Measurements from ENCODE around the gene RHCE.

DNA sequence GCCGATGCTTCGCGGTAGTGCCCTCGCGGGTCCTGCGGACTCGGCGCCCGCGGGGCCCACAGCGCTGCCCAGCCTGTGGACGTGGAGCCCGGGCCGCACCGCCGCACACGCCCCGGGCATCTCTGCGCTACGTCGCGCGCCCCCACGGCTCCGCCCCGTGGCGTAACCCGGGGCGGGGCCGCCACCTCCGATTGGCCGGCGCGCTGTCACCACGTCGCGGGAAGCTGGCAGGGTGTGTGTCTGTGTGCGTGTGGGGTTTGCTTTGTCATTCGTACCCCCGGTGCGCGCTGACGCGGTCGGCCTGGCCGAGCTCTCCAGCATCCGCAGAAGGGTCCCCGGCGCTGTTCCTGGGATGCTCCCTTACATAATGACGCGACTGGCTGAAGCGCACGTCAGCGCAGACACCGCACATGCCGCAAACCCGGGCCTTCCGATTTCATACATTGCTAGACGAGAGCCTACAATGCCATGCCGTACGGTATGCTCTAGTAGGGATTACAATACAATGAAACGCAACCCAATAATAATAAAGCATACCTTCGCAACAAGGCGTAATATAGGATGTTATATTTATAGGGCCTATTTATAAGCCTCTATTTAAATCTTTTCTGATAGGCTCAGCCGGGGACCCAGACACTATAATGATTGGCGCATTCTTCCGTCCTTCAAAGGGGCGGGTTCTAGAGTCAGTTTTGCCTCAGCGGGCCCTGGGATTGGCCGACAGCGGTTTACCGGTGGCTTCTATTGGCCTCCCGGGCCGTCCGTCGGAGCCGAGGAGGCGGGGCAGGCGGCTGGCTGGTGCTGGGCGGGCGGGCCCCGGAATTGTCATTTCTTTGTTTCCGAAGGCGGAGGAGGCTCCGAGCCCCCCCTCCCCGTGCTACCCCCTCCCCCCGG is 9.7 kb upstream of the RHCE start, which contains the start of gene MACO1:
- TF ChIP-seq, protein P1, sequence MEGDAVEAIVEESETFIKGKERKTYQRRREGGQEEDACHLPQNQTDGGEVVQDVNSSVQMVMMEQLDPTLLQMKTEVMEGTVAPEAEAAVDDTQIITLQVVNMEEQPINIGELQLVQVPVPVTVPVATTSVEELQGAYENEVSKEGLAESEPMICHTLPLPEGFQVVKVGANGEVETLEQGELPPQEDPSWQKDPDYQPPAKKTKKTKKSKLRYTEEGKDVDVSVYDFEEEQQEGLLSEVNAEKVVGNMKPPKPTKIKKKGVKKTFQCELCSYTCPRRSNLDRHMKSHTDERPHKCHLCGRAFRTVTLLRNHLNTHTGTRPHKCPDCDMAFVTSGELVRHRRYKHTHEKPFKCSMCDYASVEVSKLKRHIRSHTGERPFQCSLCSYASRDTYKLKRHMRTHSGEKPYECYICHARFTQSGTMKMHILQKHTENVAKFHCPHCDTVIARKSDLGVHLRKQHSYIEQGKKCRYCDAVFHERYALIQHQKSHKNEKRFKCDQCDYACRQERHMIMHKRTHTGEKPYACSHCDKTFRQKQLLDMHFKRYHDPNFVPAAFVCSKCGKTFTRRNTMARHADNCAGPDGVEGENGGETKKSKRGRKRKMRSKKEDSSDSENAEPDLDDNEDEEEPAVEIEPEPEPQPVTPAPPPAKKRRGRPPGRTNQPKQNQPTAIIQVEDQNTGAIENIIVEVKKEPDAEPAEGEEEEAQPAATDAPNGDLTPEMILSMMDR (IDR thresholded peaks at IDR 0.05) = peak in 1 of 12 donors; percentile 10
- TF ChIP-seq POLR2A (IDR thresholded peaks at IDR 0.05) = peak; percentile 42 to 96

Measured in heart left ventricle (tissue), 13 donors.